ENCODE measurements around the gene LTC4S. TPM values are rescaled to one million over a fixed set of nuclear protein-coding genes. Genes with fewer than 3 reads are reported as not detected.
A peak's percentile ranks its signal among the peaks of the same experiment; 100 is the strongest.
"Not testable (repeated sequence)": the region's sequence is repeated elsewhere in the genome, so short reads cannot be mapped to it uniquely, and the experiment has no call there.

LTC4S gene
- total RNA-seq, 1 donor: 1.4 TPM

DNA sequence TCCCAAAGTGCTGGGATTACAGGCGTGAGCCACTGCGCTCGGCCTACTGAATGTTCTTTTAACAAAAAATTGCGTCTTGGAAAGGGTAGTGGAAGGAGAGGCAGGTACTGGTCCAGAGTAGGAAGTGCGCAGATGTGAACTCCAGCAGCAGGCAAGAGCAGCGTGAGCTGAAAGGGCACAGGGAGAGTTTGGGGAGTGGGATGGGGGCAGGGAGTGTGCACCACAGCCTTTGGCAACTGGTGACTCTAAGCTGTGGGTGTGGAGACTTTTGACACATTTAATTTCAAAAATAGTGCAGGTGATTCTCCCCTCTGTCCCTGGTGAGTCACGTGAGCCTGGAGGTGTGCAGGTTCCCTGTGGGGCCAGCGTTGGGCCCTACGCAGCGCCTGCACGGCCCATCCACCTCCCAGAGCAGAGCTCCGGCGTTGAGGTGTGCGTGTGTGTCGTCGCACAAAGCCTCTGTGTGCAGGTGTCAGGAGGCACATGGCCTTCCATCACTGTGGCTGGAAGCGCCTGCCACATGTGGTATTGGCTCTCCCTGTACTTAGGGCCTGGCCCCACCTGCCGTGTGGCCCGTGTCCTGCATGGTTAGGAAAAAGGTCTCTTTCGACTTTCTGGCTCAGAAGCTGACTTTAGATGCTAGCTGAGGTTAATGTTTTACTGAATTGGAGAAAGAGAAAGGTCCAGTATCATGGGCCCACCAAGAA, 38.4 kb downstream of the LTC4S start:
- Histone ChIP-seq H3K27me3 (ENCODE audit: insufficient read depth, low read length) (no peaks in the 10 kb centered on the region), H4K20me1 (ENCODE audit: insufficient read depth, low read length) (peaks cover 46% of the 10 kb centered on the region), H3K36me3 (ENCODE audit: insufficient read depth, low read length) (peaks cover 83% of the 10 kb centered on the region), H3K79me2 (ENCODE audit: insufficient read depth, low read length) (peaks cover 38% of the 10 kb centered on the region), H3K27ac (ENCODE audit: low read depth, low read length) (no peak overlapping the region), H3K4me3 (ENCODE audit: insufficient read depth, low read length) (no peak overlapping the region), H3K4me1 (ENCODE audit: insufficient read depth, low read length) (no peaks in the 10 kb centered on the region), H3K9me3 (ENCODE audit: low read depth, low read length) (no peaks in the 10 kb centered on the region), H3K4me2 (ENCODE audit: insufficient read depth, low read length) (no peak overlapping the region), H2AFZ (ENCODE audit: low read length) (no peak overlapping the region)
- TF ChIP-seq, protein P1, sequence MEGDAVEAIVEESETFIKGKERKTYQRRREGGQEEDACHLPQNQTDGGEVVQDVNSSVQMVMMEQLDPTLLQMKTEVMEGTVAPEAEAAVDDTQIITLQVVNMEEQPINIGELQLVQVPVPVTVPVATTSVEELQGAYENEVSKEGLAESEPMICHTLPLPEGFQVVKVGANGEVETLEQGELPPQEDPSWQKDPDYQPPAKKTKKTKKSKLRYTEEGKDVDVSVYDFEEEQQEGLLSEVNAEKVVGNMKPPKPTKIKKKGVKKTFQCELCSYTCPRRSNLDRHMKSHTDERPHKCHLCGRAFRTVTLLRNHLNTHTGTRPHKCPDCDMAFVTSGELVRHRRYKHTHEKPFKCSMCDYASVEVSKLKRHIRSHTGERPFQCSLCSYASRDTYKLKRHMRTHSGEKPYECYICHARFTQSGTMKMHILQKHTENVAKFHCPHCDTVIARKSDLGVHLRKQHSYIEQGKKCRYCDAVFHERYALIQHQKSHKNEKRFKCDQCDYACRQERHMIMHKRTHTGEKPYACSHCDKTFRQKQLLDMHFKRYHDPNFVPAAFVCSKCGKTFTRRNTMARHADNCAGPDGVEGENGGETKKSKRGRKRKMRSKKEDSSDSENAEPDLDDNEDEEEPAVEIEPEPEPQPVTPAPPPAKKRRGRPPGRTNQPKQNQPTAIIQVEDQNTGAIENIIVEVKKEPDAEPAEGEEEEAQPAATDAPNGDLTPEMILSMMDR (IDR thresholded peaks at IDR 0.05; ENCODE audit: extremely low read depth, low read depth, low read length): no peak
- DNase-seq (ENCODE audit: insufficient read length, low spot score, missing footprints): peak; percentile 70

DNA sequence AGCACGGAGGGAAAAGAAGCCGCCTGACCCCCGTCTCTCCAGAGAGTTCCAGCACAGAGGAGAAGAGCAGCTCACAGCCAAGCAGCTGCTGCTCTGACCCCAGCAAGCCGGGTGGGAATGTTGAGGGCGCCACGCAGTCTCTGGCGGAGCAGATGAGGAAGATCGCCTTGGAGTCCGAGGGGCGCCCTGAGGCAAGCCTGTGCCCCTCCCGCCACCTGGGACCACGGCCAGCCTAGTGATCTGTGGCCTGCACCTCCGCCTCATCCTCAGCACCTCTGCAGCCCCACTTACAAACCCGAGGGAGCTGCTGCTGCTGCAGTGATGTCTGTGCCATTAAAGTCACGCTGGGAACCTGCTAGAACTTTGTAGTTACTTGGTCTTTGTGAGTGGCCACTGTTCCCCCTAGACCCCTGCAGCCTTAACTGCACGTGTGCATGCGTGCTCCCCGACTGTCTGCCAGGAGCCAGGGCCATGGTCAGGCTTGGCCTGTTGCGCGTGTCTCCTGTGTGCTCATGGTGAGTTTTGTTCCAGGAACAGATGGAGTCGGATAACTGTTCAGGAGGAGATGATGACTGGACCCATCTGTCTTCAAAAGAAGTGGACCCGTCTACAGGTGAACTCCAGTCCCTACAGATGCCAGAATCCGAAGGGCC, 39.4 kb downstream of the LTC4S start:
- H3K4me1 ChIP-seq (ENCODE audit: insufficient read depth, low read length): no peaks in the 10 kb centered on the region
- H3K79me2 ChIP-seq (ENCODE audit: insufficient read depth, low read length): peaks cover 30% of the 10 kb centered on the region
- peaks cover 84% of the 10 kb centered on the region for H3K36me3 ChIP-seq (ENCODE audit: insufficient read depth, low read length)
- H3K27ac ChIP-seq (ENCODE audit: low read depth, low read length): no peak overlapping the region
- H4K20me1 ChIP-seq (ENCODE audit: insufficient read depth, low read length): peaks cover 49% of the 10 kb centered on the region
- H3K4me3 ChIP-seq (ENCODE audit: insufficient read depth, low read length): no peak overlapping the region
- H3K9me3 ChIP-seq (ENCODE audit: low read depth, low read length): no peaks in the 10 kb centered on the region
- peak; percentile 36 for DNase-seq (ENCODE audit: insufficient read length, low spot score, missing footprints)
- H2AFZ ChIP-seq (ENCODE audit: low read length): no peak overlapping the region
- H3K4me2 ChIP-seq (ENCODE audit: insufficient read depth, low read length): no peak overlapping the region
- no peaks in the 10 kb centered on the region for H3K27me3 ChIP-seq (ENCODE audit: insufficient read depth, low read length)
- TF ChIP-seq, protein P1 (IDR thresholded peaks at IDR 0.05; ENCODE audit: extremely low read depth, low read depth, low read length): no peak

DNA sequence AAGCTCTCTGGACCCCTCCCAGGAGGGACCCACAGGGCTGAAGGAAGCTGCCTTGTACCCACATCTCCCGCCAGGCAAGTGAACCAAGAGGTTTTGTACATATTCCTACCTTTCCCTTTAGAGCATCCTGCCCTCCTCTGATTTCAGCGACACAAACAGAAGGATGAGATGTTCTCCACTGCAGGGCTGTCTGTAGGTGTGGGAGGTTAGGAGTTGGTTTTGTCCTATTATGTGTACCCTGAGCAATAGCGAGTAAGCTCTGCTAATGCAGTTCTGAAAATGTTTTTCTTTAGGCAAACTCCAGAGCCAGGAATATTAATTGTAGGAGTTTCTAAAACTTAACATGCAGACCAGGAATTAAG, 39.9 kb downstream of the LTC4S start:
- Histone ChIP-seq H3K9me3 (ENCODE audit: low read depth, low read length) (no peaks in the 10 kb centered on the region), H3K4me1 (ENCODE audit: insufficient read depth, low read length) (no peaks in the 10 kb centered on the region), H3K79me2 (ENCODE audit: insufficient read depth, low read length) (peaks cover 29% of the 10 kb centered on the region), H3K4me2 (ENCODE audit: insufficient read depth, low read length) (no peak overlapping the region), H4K20me1 (ENCODE audit: insufficient read depth, low read length) (peaks cover 47% of the 10 kb centered on the region), H3K4me3 (ENCODE audit: insufficient read depth, low read length) (no peak overlapping the region), H2AFZ (ENCODE audit: low read length) (no peak overlapping the region), H3K27me3 (ENCODE audit: insufficient read depth, low read length) (no peaks in the 10 kb centered on the region), H3K27ac (ENCODE audit: low read depth, low read length) (no peak overlapping the region), H3K36me3 (ENCODE audit: insufficient read depth, low read length) (peaks cover 83% of the 10 kb centered on the region)
- TF ChIP-seq, protein P1 (IDR thresholded peaks at IDR 0.05; ENCODE audit: extremely low read depth, low read depth, low read length): no peak
- peak; percentile 9 for DNase-seq (ENCODE audit: insufficient read length, low spot score, missing footprints)

DNA sequence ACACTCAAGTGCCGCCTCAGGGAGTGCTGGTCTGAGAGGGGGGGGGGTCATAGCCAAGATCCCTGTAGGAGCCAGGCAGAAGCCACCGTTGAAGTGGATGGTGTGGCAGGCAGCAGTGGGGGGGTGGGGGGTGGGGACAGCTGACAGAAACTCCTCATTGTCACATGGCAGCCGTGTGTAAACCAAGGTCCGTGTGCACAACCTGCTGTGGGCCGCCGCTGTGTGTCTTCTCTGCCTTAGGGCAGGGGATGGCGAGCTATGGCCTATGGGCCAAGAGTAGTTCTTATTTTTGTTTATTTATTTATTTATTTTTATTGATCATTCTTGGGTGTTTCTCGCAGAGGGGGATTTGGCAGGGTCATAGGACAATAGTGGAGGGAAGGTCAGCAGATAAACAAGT, 40.3 kb downstream of the LTC4S start:
- peaks cover 79% of the 10 kb centered on the region for H3K36me3 ChIP-seq (ENCODE audit: insufficient read depth, low read length)
- H3K79me2 ChIP-seq (ENCODE audit: insufficient read depth, low read length): peaks cover 24% of the 10 kb centered on the region
- DNase-seq (ENCODE audit: insufficient read length, low spot score, missing footprints): peak; percentile 27
- TF ChIP-seq, protein P1 (IDR thresholded peaks at IDR 0.05; ENCODE audit: extremely low read depth, low read depth, low read length): no peak
- no peak overlapping the region for H2AFZ ChIP-seq (ENCODE audit: low read length)
- no peak overlapping the region for H3K4me3 ChIP-seq (ENCODE audit: insufficient read depth, low read length)
- H3K9me3 ChIP-seq (ENCODE audit: low read depth, low read length): no peaks in the 10 kb centered on the region
- H3K27ac ChIP-seq (ENCODE audit: low read depth, low read length): no peak overlapping the region
- H3K27me3 ChIP-seq (ENCODE audit: insufficient read depth, low read length): no peaks in the 10 kb centered on the region
- no peak overlapping the region for H3K4me2 ChIP-seq (ENCODE audit: insufficient read depth, low read length)
- peaks cover 43% of the 10 kb centered on the region for H4K20me1 ChIP-seq (ENCODE audit: insufficient read depth, low read length)
- no peaks in the 10 kb centered on the region for H3K4me1 ChIP-seq (ENCODE audit: insufficient read depth, low read length)

DNA sequence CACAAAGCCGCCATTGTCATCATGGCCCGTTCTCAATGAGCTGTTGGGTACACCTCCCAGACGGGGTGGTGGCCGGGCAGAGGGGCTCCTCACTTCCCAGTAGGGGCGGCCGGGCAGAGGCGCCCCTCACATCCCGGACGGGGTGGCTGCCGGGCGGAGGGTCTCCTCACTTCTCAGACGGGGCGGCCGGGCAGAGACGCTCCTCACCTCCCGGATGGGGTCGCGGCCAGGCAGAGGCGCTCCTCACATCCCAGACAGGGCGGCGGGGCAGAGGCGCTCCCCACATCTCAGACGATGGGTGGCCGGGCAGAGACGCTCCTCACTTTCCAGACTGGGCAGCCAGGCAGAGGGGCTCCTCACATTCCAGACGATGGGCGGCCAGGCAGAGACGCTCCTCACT, 41.1 kb downstream of the LTC4S start:
- H3K4me2 ChIP-seq (ENCODE audit: insufficient read depth, low read length); H3K4me1 ChIP-seq (ENCODE audit: insufficient read depth, low read length); H3K9me3 ChIP-seq (ENCODE audit: low read depth, low read length); DNase-seq (ENCODE audit: insufficient read length, low spot score, missing footprints); H3K27ac ChIP-seq (ENCODE audit: low read depth, low read length); H3K27me3 ChIP-seq (ENCODE audit: insufficient read depth, low read length); H3K4me3 ChIP-seq (ENCODE audit: insufficient read depth, low read length); H2AFZ ChIP-seq (ENCODE audit: low read length): not testable (repeated sequence)
- Histone ChIP-seq H3K79me2 (ENCODE audit: insufficient read depth, low read length) (peaks cover 19% of the 10 kb centered on the region), H4K20me1 (ENCODE audit: insufficient read depth, low read length) (peaks cover 36% of the 10 kb centered on the region), H3K36me3 (ENCODE audit: insufficient read depth, low read length) (peaks cover 72% of the 10 kb centered on the region)
